K562 (cell line): ENCODE results near the gene GMEB2. TPM values are rescaled to one million over a fixed set of nuclear protein-coding genes. Genes with fewer than 3 reads are reported as not detected.

Source experiments
- ATAC-seq: fragments of 200-7000 bp; cut with Tn5 transposase; 3 replicates; pipeline ENCODE4 v1.9.1; 2020; ENCODE audit warnings: moderate library complexity
- BruUV-seq: library from RNA; stranded (reverse); fragments of 400-500 nt; replicated peaks from 2 replicates; lab custom pipeline; 2021; lab: Mats Ljungman, UMichigan
- CTCF ChIA-PET: fragments of 300-600 bp; formaldehyde crosslinking; extraction: SDS; loops from one replicate; lab custom pipeline; 2021; ENCODE audit warnings: low intra/inter-chr PET ratio; lab: Yijun Ruan, JAX
- POLR2A ChIA-PET: fragments of 300-600, 350-650 bp; sonication (Branson Sonifier 250); formaldehyde crosslinking; extraction: SDS; loops from one replicate; lab custom pipeline; 2021; ENCODE audit warnings: antibody characterized with exemption, inconsistent platforms; lab: Yijun Ruan, JAX
- DNase-seq, 4 experiments: peaks; one replicate each; pipeline versions ENCODE4 v3.0.0 to v3.0.0-alpha.2; 2011 to 2018; ENCODE audit warnings: low spot score in 3 of 4, mixed read lengths in 3 of 4; ENCODE audit errors: extremely low read depth in 1 of 4
- FAIRE-seq: peaks from 2 replicates; lab custom pipeline; 2011; peaks lifted over from hg19 to GRCh38; lab: Jason Lieb, UNC
- H2AFZ ChIP-seq: 2 replicates; pipeline ENCODE4 v1.6.0; 2011; ENCODE audit warnings: low read depth, low read length, control low read depth, inconsistent platforms
- H3K27ac ChIP-seq: fragments of 200-600 bp; 3 replicates; pipeline ENCODE4 v1.8.0; 2011; ENCODE audit warnings: low read depth, mild to moderate bottlenecking, control low read depth, inconsistent platforms, low read length, moderate library complexity, mixed read lengths; ENCODE audit errors: extremely low read depth
- H3K27me3 ChIP-seq, 2 experiments: fragments of 300-600 bp in 1 of 2; 2 replicates in 1 of 2; 3 replicates in 1 of 2; pipeline versions ENCODE4 v1.6.0 to v1.8.0; 2011; ENCODE audit warnings: inconsistent platforms in 2 of 2, low read length in 2 of 2, mild to moderate bottlenecking in 1 of 2, mixed read lengths in 1 of 2, moderate library complexity in 1 of 2; ENCODE audit not compliant: control insufficient read depth in 2 of 2, insufficient read depth in 2 of 2
- H3K36me3 ChIP-seq: fragments of 300-600 bp; 3 replicates; pipeline ENCODE4 v1.8.0; 2011; ENCODE audit warnings: mild to moderate bottlenecking, low read length, inconsistent platforms; ENCODE audit not compliant: control insufficient read depth, insufficient read depth
- H3K4me1 ChIP-seq, 2 experiments: fragments of 200-600 bp in 1 of 2; replicated peaks in 1 of 2; 2 replicates in 1 of 2; 3 replicates in 1 of 2; pipeline versions ENCODE4 v1.5.1 to v1.8.0; 2011; ENCODE audit warnings: inconsistent platforms in 2 of 2, low read length in 2 of 2, mild to moderate bottlenecking in 1 of 2, mixed read lengths in 1 of 2, moderate library complexity in 1 of 2; ENCODE audit not compliant: control insufficient read depth in 2 of 2, insufficient read depth in 2 of 2
- H3K4me2 ChIP-seq: 2 replicates; pipeline ENCODE4 v1.6.1; 2011; ENCODE audit warnings: low read length, control low read depth, inconsistent platforms, mixed read lengths; ENCODE audit not compliant: insufficient read depth
- H3K4me3 ChIP-seq: fragments of 200-600 bp; sonication (generic), shearing (Covaris generic); 2 replicates; pipeline ENCODE4 v1.5.1; 2016; ENCODE audit warnings: control low read depth, inconsistent platforms
- H3K79me2 ChIP-seq: fragments of 200-600 bp; 3 replicates; pipeline ENCODE4 v1.8.0; 2011; ENCODE audit warnings: low read length, inconsistent platforms; ENCODE audit not compliant: control insufficient read depth, insufficient read depth
- H3K9ac ChIP-seq, 2 experiments: 2 replicates each; pipeline versions ENCODE4 v1.6.0 to v1.6.1; 2011; ENCODE audit warnings: low read depth in 2 of 2, low read length in 2 of 2, control low read depth in 1 of 2, inconsistent platforms in 1 of 2, mild to moderate bottlenecking in 1 of 2, mixed read lengths in 1 of 2; ENCODE audit not compliant: insufficient read depth in 1 of 2
- H3K9me1 ChIP-seq: one replicate; pipeline ENCODE4 v1.6.0; 2011; ENCODE audit warnings: inconsistent platforms, mild to moderate bottlenecking, low read length, moderate library complexity; ENCODE audit not compliant: control insufficient read depth, insufficient read depth
- H3K9me3 ChIP-seq: replicated peaks from 2 replicates; pipeline ENCODE4 v1.5.1; 2011; ENCODE audit warnings: low read depth, low read length, inconsistent platforms; ENCODE audit not compliant: control insufficient read depth, insufficient read depth
- H4K20me1 ChIP-seq: replicated peaks from 2 replicates; pipeline ENCODE4 v1.6.1; 2011; ENCODE audit warnings: low read length, inconsistent platforms, mixed read lengths; ENCODE audit not compliant: control insufficient read depth, insufficient read depth
- BCL6 ChIP-seq: fragments of 250-450 bp; sonication (Bioruptor Pico); IDR thresholded peaks from 2 replicates; pipeline ENCODE4 v1.4.0; 2020
- C11orf30 ChIP-seq: fragments of 450-650 bp; IDR thresholded peaks from 2 replicates; pipeline ENCODE4 v1.6.1; 2016; ENCODE audit warnings: low read depth, mild to moderate bottlenecking
- CEBPG ChIP-seq, 3 experiments: fragments of 200-800 bp in 1 of 3; sonication (Bioruptor generic) in 1 of 3; sonication (generic) in 1 of 3; formaldehyde crosslinking in 1 of 3; IDR thresholded peaks in 2 of 3; conservative IDR thresholded peaks in 1 of 3; 2 replicates each; pipeline versions ENCODE4 v1.6.1 to v1.8.0; 2016 to 2022; ENCODE audit warnings: missing compliant biosample characterization in 2 of 3, missing genetic modification characterization in 2 of 3, mild to moderate bottlenecking in 1 of 3, missing genetic modification reagents in 1 of 3
- FOXP1 ChIP-seq: sonication (generic); formaldehyde crosslinking; IDR thresholded peaks from 2 replicates; pipeline ENCODE4 v1.8.0; 2022; ENCODE audit warnings: mild to moderate bottlenecking, missing genetic modification reagents
- GTF2A2 ChIP-seq: IDR thresholded peaks from 2 replicates; pipeline ENCODE4 v1.6.1; 2016; ENCODE audit warnings: mild to moderate bottlenecking, missing genetic modification characterization, missing compliant biosample characterization
- KHSRP ChIP-seq: fragments of 450-650 bp; IDR thresholded peaks from 2 replicates; pipeline ENCODE4 v1.6.1; 2017
- SMARCC2 ChIP-seq: fragments of 450-650 bp; IDR thresholded peaks from 2 replicates; pipeline ENCODE4 v1.6.1; 2017; ENCODE audit warnings: antibody characterized with exemption, moderate library complexity, mild to moderate bottlenecking, low read depth
- SMARCE1 ChIP-seq: fragments of 450-650 bp; IDR thresholded peaks from 2 replicates; pipeline ENCODE4 v1.7.1; 2016; ENCODE audit warnings: mild to moderate bottlenecking
- TAF1 ChIP-seq: IDR thresholded peaks from 2 replicates; pipeline ENCODE4 v1.6.1; 2011; ENCODE audit warnings: mild to moderate bottlenecking, low read length, moderate library complexity; ENCODE audit not compliant: insufficient read depth, control insufficient read depth, severe bottlenecking; ENCODE audit errors: extremely low read depth
- XRCC4 ChIP-seq: IDR thresholded peaks from one replicate; pipeline ENCODE4 v1.6.1; 2011; ENCODE audit not compliant: insufficient read depth, insufficient read length; ENCODE audit errors: extremely low read depth
- ZNF584 ChIP-seq: fragments of 200-800 bp; sonication (Bioruptor generic); IDR thresholded peaks from 2 replicates; pipeline ENCODE4 v1.6.1; 2016; ENCODE audit warnings: low read depth, mild to moderate bottlenecking, missing genetic modification characterization, missing compliant biosample characterization
- WGBS: fragments of 100-300 bp; shearing (Covaris generic); methylation state at CpG from one replicate; pipeline ENCODE4 v1.1.6; 2016; ENCODE audit warnings: low coverage, mixed read lengths; ENCODE audit not compliant: insufficient coverage; ENCODE audit errors: missing lambda C conversion rate; 5-methylcytosine and 5-hydroxymethylcytosine counted together
- in situ Hi-C: fragments of 300-500 bp; cut with MboI; formaldehyde crosslinking; loops from 4 replicates; pipeline ENCODE4 v1.15.0; 2018; ENCODE audit warnings: inconsistent platforms, mixed read lengths
- intact Hi-C: fragments of 100-400 bp; cut with micrococcal nuclease; formaldehyde crosslinking; loops from 2 replicates; pipeline ENCODE4 v1.14.2; 2022
- polyA plus RNA-seq, 8 experiments: library from polyadenylated mRNA; depleted of rRNA in 4 of 8; stranded (reverse) in 5 of 8; unstranded in 3 of 8; fragments of >200 nt; fragmentation: Nextera tagmentation in 2 of 8; fragmentation: Illumina TruSeq in 1 of 8; extraction: Ambion mirVana in 2 of 8; extraction: Trizol in 1 of 8; gene quantifications; 2 replicates each; pipeline versions ENCODE4 v1.2.1 to v1.2.3, GENCODE V29; 2011 to 2014; ENCODE audit warnings: inconsistent platforms in 1 of 8, missing spikeins in 1 of 8
- total RNA-seq, 7 experiments: library from RNA; depleted of rRNA in 6 of 7; stranded (reverse); fragments of >200 nt in 6 of 7; fragmentation: Illumina TruSeq in 2 of 7; extraction: Trizol in 2 of 7; gene quantifications; 2 replicates each; pipeline versions ENCODE4 v1.2.1 to v1.2.3, GENCODE V29; 2011 to 2021; ENCODE audit warnings: low replicate concordance in 1 of 7
- TF ChIP-seq, protein P1 (sequence below): fragments of 250-450 bp; sonication (Bioruptor Pico); IDR thresholded peaks from 2 replicates; pipeline ENCODE4 v1.5.0; 2020; ENCODE audit warnings: mild to moderate bottlenecking
- TF ChIP-seq, protein P2 (sequence below), 2 experiments: fragments of 450-650 bp; IDR thresholded peaks; 2 replicates each; pipeline ENCODE4 v1.6.1; 2018; ENCODE audit warnings: mild to moderate bottlenecking in 2 of 2, low read depth in 1 of 2; ENCODE audit not compliant: partially characterized antibody in 2 of 2
- TF ChIP-seq, protein P3 (sequence below): IDR thresholded peaks from 3 replicates; pipeline ENCODE4 v1.6.1; 2011; ENCODE audit warnings: borderline replicate concordance, mild to moderate bottlenecking; ENCODE audit not compliant: insufficient read length, insufficient read depth

The GMEB2 gene
- total and polyA plus RNA-seq, 9 of the 15 experiments (the other 6 are each of a cell fraction or from before 2014, with no cell fraction given), result 0.03 to 13.9 (median 6.3) TPM

DNA sequence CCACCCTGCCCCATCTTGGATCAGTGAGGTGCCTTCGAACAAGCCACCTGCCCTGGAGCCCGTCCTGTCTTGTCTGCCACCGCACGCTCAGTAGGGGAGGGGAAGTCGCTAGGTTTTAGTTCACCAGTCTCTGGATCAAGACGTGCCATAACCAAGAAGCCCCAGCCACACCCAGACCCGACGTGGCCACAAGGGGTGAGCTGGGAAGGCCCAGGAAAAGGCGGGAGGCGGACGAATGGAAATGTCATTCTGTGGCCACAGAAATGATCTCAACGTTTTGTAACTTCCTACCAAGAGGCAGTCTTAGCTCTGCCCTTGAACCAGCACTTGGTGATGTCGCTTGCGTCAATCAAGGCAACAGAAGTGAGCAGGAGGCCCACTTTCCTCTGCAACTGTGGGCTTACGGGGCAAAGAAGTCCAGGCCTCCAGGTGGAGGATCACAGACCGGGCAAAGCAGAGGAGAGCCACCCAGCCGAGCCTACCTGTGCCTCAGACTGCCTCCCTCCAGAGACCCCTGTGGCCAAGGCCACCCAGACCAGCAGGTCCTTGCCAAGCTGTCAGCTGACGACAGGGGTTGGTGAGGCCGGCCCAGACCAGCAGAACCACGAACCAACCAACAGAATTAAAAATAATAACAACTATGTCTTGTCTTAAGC, 14.5 kb downstream of the GMEB2 start (continued):
- TF ChIP-seq FOXP1 (CRISPR knock-in tag) (no peak), SMARCE1 (no peak)

DNA sequence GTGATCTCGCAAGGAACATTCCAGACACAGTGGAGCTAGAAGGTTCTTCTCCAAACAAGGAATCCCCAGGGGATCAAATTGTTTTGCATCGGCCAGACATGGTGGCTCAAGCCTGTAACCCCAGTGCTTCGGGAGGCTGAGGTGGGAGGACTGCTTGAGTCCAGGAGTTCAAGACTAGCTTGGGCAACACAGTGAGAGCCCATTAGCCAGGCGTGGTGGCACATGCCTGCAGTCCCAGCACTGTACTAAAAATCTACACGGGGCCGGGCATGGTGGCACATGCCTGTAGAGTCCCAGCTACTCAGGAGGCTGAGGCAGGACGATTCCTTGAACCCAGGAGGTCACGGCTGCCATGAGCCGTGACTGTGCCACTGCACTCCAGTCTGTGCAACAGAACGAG, 15.3 kb downstream of the GMEB2 start:
- no peaks in the 10 kb centered on the region for H3K9me1 ChIP-seq
- FAIRE-seq (no peak), DNase-seq (no peak), ATAC-seq (no peak)
- H3K4me3 ChIP-seq, result no peak overlapping the region
- in situ Hi-C loops, result no loop called here
- intact Hi-C loops, result no loop called here
- TF ChIP-seq, protein P1, sequence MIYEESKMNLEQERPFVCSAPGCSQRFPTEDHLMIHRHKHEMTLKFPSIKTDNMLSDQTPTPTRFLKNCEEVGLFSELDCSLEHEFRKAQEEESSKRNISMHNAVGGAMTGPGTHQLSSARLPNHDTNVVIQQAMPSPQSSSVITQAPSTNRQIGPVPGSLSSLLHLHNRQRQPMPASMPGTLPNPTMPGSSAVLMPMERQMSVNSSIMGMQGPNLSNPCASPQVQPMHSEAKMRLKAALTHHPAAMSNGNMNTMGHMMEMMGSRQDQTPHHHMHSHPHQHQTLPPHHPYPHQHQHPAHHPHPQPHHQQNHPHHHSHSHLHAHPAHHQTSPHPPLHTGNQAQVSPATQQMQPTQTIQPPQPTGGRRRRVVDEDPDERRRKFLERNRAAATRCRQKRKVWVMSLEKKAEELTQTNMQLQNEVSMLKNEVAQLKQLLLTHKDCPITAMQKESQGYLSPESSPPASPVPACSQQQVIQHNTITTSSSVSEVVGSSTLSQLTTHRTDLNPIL (CRISPR knock-in tag), result no peak
- TF ChIP-seq CEBPG (CRISPR knock-in tag; IDR thresholded peaks at IDR 0.05) (no peak), CEBPG (tag; conservative IDR thresholded peaks at IDR 0.05 in 1 of 2, IDR thresholded peaks at IDR 0.05 in 1 of 2) (no peak), C11orf30 (no peak), SMARCC2 (no peak), GTF2A2 (no peak), XRCC4 (no peak), TAF1 (no peak), BCL6 (no peak), KHSRP (no peak), ZNF584 (CRISPR knock-in tag) (no peak)
- TF ChIP-seq, protein P2, sequence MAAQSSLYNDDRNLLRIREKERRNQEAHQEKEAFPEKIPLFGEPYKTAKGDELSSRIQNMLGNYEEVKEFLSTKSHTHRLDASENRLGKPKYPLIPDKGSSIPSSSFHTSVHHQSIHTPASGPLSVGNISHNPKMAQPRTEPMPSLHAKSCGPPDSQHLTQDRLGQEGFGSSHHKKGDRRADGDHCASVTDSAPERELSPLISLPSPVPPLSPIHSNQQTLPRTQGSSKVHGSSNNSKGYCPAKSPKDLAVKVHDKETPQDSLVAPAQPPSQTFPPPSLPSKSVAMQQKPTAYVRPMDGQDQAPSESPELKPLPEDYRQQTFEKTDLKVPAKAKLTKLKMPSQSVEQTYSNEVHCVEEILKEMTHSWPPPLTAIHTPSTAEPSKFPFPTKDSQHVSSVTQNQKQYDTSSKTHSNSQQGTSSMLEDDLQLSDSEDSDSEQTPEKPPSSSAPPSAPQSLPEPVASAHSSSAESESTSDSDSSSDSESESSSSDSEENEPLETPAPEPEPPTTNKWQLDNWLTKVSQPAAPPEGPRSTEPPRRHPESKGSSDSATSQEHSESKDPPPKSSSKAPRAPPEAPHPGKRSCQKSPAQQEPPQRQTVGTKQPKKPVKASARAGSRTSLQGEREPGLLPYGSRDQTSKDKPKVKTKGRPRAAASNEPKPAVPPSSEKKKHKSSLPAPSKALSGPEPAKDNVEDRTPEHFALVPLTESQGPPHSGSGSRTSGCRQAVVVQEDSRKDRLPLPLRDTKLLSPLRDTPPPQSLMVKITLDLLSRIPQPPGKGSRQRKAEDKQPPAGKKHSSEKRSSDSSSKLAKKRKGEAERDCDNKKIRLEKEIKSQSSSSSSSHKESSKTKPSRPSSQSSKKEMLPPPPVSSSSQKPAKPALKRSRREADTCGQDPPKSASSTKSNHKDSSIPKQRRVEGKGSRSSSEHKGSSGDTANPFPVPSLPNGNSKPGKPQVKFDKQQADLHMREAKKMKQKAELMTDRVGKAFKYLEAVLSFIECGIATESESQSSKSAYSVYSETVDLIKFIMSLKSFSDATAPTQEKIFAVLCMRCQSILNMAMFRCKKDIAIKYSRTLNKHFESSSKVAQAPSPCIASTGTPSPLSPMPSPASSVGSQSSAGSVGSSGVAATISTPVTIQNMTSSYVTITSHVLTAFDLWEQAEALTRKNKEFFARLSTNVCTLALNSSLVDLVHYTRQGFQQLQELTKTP (IDR thresholded peaks at IDR 0.05; ENCODE audit: low read depth in 1 of 2, partially characterized antibody in 2 of 2), result no peak
- TF ChIP-seq, protein P3, sequence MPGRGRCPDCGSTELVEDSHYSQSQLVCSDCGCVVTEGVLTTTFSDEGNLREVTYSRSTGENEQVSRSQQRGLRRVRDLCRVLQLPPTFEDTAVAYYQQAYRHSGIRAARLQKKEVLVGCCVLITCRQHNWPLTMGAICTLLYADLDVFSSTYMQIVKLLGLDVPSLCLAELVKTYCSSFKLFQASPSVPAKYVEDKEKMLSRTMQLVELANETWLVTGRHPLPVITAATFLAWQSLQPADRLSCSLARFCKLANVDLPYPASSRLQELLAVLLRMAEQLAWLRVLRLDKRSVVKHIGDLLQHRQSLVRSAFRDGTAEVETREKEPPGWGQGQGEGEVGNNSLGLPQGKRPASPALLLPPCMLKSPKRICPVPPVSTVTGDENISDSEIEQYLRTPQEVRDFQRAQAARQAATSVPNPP, result no peak
- no peak overlapping the region for H2AFZ ChIP-seq
- POLR2A ChIA-PET, result no interaction called here
- WGBS, result 91% methylated on average over 10 of the region's 10 CpGs
- H3K27me3 ChIP-seq, result no peaks in the 10 kb centered on the region
- H3K9me3 ChIP-seq, result 0 out of 2 replicates have a peak, but pooled peaks cover 2% of the 10 kb centered on the region
- no peaks in the 10 kb centered on the region for H4K20me1 ChIP-seq
- H3K36me3 ChIP-seq, result peaks cover 16% of the 10 kb centered on the region; the same call in 1 of the 3 replicates
- H3K27ac ChIP-seq, result no peak overlapping the region
- BruUV-seq, result no TSS peak
- peaks cover 0 to 3% of the 10 kb centered on the region in 2 experiments; a peak in 2 of 5 replicates for H3K4me1 ChIP-seq
- H3K79me2 ChIP-seq, result peaks cover 12% of the 10 kb centered on the region
- H3K4me2 ChIP-seq, result no peak overlapping the region
- CTCF ChIA-PET, result no interaction called here
- H3K9ac ChIP-seq, result no peak overlapping the region
